Right forelimb (tissue), 1 donor: ENCODE data around the gene PDE10A.

Experiments
- DNase-seq: peaks from one replicate; pipeline ENCODE4 v3.0.0-alpha.2; 2018

Gene PDE10A

GRCh38 chr6:165653607-165654006, 9.4 kb downstream of the PDE10A start:
- no peak for DNase-seq

DNA sequence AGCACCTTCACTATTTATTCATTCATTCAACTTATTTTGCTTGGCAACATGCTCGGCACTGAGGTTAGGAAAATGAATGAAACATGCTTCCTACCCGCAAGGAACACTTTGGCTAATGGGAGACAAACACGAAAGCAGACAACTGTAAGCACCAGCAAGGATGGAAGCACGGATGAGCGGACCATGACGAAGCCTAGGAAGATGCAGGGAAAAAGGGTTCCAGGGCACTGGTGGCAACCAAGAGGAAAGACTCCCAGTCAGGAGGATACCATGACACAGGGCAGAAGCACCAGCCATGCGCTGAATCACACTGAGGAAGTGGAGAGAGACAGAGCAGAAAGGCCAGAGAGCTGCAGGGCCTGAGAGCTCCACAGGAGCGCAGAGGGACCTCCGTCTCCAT, 9.8 kb downstream of the PDE10A start:
- no peak for DNase-seq

DNA sequence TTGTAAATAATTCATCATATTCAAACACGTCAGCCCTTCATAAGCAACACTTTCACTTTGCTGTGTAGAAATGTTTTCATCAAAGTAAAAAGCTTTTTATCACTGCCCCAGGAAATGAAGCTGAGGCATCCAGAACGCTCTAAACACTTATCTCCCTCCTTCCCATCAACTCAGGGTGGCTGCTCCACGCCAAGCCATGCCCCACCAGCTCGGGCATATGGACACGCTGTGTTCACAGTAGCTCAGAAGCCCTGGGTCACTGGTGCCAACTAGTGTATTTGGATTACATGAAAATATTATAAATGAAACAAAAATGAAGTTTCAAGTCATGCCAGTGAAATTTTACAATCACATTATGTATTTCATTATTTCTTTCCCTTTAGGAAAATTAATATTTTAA, 10.3 kb downstream of the PDE10A start:
- DNase-seq: no peak

DNA sequence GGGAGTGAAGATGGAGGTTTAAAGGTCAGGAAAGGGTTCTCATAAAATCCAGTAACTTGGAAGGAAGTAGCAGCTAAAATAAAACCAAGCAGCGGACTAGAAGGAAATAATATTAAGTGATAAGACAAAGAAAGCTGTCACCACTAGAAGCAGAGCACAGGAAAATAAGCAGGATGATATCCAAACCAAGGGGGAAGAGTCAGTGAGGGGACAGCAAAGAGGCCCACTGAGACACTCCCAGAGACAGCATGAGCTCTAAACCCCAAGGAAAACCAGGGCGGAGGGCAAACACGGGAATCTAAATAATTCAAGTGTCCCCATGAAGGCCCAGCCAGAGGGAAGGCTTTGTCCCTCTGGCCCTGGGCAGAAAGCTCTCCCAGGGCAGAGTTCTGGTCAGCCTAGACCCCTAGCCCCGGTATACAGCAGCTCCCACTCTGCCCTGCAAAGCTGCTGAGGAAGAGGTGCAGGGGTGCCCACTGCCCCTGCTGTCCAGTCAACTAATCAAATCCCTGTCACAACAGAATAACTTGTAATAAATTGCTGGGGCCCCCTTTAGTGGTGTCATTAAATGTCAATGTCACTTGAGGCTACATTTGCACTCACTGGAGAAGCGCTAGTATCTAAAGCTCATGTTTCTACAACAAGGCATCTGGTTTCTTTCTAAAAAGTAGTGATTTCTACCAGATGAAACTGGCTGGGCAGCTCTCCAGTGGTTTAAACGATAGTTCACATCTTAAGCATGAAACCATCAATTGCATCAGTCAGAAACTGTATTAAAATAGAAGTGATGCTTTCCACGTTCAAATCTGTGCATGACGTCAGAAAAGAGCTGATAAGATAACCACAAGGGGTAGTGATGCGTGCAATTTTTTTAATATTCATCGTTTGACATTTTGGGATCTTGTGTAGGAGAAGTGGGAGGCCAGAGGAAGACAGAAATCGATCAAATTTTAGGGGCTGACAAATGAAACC, 13.6 kb downstream of the PDE10A start:
- no peak for DNase-seq

DNA sequence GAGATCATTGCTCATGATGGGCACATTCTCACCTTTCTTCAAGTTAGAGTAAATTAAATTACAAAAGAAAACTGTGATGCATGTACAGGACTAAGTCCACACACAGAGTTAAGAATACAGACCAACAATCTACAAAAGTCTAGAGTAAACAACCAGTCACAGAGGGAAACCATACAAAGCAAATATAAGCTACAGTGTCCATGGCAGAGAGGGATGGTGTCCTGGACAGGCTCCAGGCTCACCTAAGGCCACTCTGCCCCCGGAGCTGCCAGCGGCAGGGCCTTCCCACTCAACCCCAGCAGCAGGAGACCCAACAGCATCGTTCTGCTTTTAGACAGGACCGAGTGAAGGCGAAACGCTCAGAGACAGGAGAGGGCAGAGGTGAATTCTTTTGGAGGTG, 16.0 kb downstream of the PDE10A start:
- DNase-seq: no peak

DNA sequence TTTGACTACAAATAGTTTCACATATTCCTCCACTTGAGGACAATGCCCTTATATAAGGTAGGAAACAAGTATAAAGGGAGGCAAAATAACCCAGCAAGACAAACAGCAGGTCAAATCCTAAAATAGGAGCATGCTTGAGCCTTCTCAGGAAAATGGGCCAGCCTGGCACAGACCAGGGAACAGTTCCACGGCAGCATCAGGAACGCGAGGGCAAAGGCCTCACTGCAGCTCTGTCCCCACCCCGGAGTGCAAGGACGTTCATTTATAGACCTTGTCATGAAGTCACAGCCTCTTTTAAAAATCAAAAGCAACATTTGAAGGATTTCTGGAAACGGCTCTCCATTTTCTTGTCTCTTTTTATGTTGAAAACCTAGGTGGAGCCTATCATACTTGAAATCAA, 17.1 kb downstream of the PDE10A start:
- DNase-seq: no peak

DNA sequence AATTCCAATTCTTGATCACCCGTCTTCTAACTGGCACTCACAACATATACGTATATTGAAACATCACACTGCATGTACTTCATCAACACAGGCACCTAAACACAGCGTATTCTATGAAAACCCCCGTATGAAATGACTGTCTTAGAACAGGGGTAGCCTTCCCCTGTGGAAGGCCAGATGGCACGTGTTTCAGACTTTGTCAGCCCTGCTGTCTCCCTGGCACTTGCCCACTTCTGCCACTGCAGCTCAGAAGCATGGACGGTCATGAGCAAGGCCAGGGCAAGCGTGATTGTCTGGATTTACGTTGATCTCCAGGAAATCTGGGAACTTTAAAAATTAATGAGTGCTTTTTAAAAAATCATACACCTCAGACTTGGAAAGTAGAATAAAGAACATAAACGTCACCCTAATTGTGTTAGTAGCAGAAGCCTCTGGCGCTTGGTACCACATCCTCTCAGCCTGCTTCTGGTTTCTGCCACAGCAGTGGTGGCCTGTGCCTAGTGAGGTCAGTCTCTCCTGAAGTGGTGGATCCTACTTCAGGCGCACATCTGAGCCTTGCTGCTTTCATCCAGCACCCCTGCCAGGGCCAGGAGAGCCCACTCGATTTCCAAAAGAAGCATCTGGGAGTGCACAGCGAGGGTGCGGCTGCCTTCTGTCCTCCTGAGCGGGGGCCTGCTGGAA, 18.3 kb downstream of the PDE10A start:
- DNase-seq: no peak

- DNase-seq: no peak
Measured at GRCh38 chr6:165643015-165643414, 20.0 kb downstream of the PDE10A start.

DNA sequence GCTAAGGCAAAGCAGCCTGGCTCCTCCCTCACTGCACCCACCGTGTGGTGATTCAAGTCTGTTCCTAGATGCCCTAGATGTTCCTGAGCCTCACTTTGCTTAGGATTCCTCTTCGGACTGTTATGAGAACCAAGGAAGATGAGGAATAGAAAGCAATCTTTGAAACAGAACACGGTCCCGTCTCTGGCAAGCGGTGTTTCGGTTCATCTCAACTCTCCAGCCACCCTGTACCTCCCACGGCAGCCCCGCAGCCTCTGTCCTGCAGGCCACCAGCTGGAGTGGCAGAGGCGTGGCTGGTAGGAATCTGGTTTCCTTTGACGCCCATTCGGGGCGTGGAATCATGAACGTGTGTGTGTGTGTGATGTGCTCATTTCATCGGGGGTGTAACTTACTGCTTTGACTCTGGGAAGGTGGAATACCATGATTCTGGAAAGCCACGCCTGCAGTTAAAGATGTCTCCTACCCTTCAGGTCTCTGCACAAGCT, 21.3 kb downstream of the PDE10A start:
- DNase-seq: no peak

DNA sequence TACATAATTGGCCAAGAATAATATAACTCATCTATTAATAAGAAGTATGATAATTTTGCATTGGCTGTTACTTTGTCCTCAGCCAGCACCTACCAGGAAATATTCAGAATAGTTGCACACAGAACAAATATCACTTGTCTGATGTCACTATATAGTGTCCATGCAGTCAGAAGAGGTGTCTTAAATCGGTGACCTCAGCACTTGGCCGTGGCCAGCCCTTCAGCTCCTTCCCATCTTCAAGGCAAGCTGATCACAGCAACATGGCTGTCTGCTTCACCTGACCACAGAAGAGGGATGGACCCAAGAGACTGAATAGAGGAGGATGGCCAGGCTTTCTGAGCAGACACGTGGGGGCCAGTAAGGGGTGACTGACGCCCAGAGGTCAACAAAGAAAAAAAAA, 22.2 kb downstream of the PDE10A start:
- DNase-seq: no peak

- no peak for DNase-seq
Measured at GRCh38 chr6:165638530-165638929, 24.5 kb downstream of the PDE10A start.

- DNase-seq: no peak
Measured at GRCh38 chr6:165637586-165637985, 25.5 kb downstream of the PDE10A start.

DNA sequence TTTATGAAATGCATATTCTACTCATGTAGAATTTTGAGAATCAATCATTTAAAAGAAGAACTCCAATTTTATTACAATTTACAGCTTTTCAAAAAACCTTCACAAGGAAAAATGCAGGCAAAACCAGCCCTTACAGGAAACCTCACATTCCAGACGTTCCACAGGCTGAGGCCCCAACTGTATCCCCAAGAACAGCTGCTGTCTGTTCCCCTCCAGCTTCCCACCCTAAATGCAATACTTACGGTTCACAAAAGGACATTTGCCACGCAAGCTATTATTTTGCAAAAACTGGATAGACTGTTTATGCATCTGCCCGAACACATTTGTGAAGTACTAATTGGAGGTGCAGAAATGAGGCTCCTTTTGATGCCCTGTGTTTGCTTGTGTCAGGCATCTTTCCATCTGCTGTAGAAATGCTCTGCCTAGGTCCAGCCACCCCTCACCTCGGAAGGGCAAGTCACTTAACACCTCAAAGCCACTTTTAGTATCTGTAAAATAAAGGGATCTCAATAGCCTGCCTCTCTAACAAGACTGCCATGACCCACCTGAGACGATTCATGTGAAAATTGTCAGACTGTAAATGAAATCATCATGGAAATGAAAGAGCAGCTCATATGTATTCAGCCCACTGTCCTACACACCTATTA, 26.5 kb downstream of the PDE10A start:
- DNase-seq: no peak

- DNase-seq: no peak
Measured at GRCh38 chr6:165635965-165636364, 27.1 kb downstream of the PDE10A start.

GRCh38 chr6:165634101-165634880, 28.8 kb downstream of the PDE10A start:
- DNase-seq: no peak

- no peak for DNase-seq
Measured at GRCh38 chr6:165632194-165632593, 30.8 kb downstream of the PDE10A start.

DNA sequence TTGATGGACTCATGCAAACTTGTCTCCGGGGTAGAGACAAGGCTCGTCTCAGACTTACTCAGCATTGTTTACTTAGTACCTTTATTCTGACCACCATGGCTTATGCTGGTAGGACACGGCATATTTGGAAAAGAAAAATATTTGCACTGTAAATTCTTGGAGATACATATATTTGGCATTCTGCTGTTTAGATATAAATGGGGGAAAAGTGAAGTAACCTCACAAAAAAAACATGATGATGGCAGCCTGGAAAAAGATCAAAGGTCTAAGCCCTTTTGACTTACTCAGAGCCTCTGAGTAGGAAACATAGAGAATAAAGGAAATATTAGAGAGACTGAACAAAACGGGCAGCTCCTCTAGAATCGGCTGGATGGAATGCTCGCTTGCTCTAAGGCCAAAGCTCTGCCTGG, 32.5 kb downstream of the PDE10A start:
- DNase-seq: no peak

GRCh38 chr6:165628955-165629354, 34.1 kb downstream of the PDE10A start:
- DNase-seq: no peak

DNA sequence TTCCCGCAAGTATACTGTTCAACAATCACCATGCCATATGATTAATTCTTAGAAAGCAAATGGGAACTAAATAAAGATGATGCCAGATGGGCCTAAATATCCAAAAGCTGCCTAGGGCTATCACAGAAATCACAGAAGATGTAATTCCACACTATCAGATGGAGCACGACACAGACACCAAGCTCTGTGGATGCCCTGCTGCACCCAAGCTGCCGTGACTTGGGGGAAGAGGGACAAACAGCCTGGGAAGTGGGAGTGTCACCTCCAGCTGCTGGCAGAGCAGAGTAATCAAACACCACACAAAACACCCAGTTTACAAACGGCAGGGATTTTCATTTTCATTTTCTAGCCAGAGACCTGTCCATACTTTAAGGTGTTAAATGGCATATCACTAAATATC, 35.7 kb downstream of the PDE10A start:
- no peak for DNase-seq

DNA sequence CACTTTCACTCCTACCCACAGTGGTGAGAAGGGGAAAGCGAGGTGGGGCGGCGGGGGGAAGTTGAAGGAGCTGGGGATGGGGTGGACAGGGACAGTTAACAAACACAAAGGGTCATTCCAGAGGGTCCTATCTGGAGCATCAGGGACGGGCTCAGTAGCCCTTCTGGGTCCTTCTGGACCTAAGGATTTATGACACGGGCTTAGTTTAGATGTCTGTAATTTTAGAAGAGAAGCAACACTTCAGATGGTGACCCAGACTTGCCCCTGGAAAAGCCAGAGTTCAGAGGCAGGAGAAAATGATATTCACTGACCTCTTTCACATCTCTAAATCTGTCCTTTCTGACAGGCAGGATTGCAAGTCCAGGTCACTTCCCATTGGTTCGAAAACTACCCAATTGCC, 36.3 kb downstream of the PDE10A start:
- DNase-seq: no peak

DNA sequence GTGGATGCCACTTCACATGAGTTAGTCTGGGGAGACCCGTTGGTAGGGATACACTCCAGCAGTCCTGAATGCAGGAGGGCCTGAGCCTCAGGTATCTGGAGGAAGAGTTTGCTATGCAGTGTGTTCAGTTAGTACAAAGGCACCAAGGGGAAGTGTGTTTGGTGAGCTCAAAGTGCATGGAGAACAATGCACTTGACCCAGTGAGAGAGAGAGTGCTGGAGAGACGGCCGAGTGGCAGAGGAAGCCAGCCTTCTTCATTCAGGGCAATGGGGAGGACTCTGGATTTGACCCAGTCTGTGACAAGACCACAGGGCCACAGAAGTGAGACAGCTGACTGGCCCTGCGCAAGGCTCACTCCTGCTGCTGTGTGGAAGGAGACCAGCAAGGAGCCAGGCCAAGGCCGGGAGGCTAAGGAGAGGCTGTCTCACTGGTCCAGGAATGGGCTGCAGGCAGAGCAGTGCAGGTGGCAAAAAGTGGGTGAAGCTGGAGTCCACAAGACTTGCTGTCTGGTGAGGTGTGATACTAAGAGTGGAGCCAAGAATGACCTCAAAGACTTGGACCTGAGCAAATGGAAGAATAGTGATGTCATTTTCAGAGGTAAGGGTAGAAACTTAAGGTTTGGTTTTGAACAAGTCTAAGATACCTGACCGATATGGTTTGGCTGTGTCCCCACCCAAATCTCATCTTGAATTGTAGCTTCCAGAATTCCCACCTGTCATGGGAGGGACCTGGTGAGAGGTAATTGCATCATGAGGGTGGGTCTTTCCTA, 38.0 kb downstream of the PDE10A start:
- no peak for DNase-seq

GRCh38 chr6:165621940-165622339, 41.1 kb downstream of the PDE10A start:
- DNase-seq: no peak
